OCI-LY3 (cell line): ENCODE results near the gene SH3GLB1.

Source experiments
- EZH2phosphoT487 ChIP-seq: fragments of 200-600 bp; shearing (Covaris generic); IDR thresholded peaks from 2 replicates; pipeline ENCODE4 v1.6.1; 2018; ENCODE audit warnings: antibody characterized with exemption, mixed run types, low read depth
- TF ChIP-seq, protein P1 (sequence below): fragments of 200-600, 300-600 bp; sonication (generic); IDR thresholded peaks from 2 replicates; pipeline ENCODE4 v1.5.1; 2014; ENCODE audit warnings: antibody characterized with exemption, low read length, low read depth

DNA sequence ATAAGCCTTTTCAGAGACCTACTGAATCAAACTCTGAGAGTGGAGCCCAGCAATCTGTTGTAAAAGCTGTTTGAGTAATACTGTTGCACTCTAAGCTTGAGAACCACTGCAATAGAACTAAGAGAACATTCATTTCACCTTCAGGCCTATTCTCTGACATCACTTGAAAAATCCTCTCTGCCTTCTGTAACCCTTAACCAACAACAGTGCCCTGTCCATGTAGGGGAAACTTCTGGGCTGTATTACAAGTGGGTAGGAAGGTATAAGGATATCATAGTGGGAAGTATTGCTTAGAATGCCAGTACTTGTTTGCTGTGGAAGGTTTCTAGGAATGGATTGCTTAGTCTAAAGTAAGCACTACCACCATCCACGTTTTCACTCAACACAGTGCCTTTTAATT is 42.9 kb downstream of the SH3GLB1 start:
- TF ChIP-seq, protein P1, sequence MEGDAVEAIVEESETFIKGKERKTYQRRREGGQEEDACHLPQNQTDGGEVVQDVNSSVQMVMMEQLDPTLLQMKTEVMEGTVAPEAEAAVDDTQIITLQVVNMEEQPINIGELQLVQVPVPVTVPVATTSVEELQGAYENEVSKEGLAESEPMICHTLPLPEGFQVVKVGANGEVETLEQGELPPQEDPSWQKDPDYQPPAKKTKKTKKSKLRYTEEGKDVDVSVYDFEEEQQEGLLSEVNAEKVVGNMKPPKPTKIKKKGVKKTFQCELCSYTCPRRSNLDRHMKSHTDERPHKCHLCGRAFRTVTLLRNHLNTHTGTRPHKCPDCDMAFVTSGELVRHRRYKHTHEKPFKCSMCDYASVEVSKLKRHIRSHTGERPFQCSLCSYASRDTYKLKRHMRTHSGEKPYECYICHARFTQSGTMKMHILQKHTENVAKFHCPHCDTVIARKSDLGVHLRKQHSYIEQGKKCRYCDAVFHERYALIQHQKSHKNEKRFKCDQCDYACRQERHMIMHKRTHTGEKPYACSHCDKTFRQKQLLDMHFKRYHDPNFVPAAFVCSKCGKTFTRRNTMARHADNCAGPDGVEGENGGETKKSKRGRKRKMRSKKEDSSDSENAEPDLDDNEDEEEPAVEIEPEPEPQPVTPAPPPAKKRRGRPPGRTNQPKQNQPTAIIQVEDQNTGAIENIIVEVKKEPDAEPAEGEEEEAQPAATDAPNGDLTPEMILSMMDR: no peak
- TF ChIP-seq EZH2phosphoT487: no peak
